Activated naive CD8-positive, alpha-beta T cell treated with anti-CD3 and anti-CD28 coated beads for 36 hours (primary cell): ENCODE results near the gene TMEM179B. TPM values are rescaled to one million over a fixed set of nuclear protein-coding genes. Genes with fewer than 3 reads are reported as not detected.

Experiments
- DNase-seq: peaks from one replicate; pipeline ENCODE4 v3.0.0; 2021
- H3K27ac Mint-ChIP-seq: one replicate; pipeline ENCODE4 v1.8.0; 2022; ENCODE audit warnings: mild to moderate bottlenecking, moderate library complexity, mixed read lengths
- H3K27me3 Mint-ChIP-seq: one replicate; pipeline ENCODE4 v1.8.0; 2022; ENCODE audit warnings: mild to moderate bottlenecking, mixed read lengths
- H3K36me3 Mint-ChIP-seq: one replicate; pipeline ENCODE4 v1.8.0; 2021; ENCODE audit warnings: mild to moderate bottlenecking, mixed read lengths
- H3K4me1 Mint-ChIP-seq: one replicate; pipeline ENCODE4 v1.8.0; 2021; ENCODE audit warnings: mixed read lengths
- H3K4me3 Mint-ChIP-seq: one replicate; pipeline ENCODE4 v1.8.0; 2022; ENCODE audit warnings: mild to moderate bottlenecking, moderate library complexity, mixed read lengths
- H3K9me3 Mint-ChIP-seq: one replicate; pipeline ENCODE4 v1.8.0; 2022; ENCODE audit warnings: mixed read lengths
- total RNA-seq, 2 experiments: library from RNA; stranded (reverse); gene quantifications; one replicate each; pipeline ENCODE4 v1.2.3, GENCODE V29; 2021

The TMEM179B gene
- total RNA-seq, 2 experiments from 2014 or later: 30.7 to 34.3 TPM

- DNase-seq: no peak
- Mint-ChIP-seq H3K4me1 (peaks cover 19% of the 10 kb centered on the region), H3K27me3 (no peaks in the 10 kb centered on the region), H3K4me3 (no peak overlapping the region), H3K36me3 (peaks cover 20% of the 10 kb centered on the region), H3K27ac (no peak overlapping the region), H3K9me3 (no peaks in the 10 kb centered on the region)
Measured at GRCh38 chr11:62775646-62776045, 11.6 kb upstream of the TMEM179B start.

- no peak for DNase-seq
- H3K4me3 Mint-ChIP-seq: no peak overlapping the region
- H3K4me1 Mint-ChIP-seq: peaks cover 10% of the 10 kb centered on the region
- no peaks in the 10 kb centered on the region for H3K27me3 Mint-ChIP-seq
- peaks cover 20% of the 10 kb centered on the region for H3K36me3 Mint-ChIP-seq
- peak overlapping the region; percentile 62 for H3K27ac Mint-ChIP-seq
- no peaks in the 10 kb centered on the region for H3K9me3 Mint-ChIP-seq
Measured at GRCh38 chr11:62777389-62777788, 9.8 kb upstream of the TMEM179B start.

GRCh38 chr11:62778441-62778840, 8.8 kb upstream of the TMEM179B start:
- Mint-ChIP-seq H3K36me3 (peaks cover 19% of the 10 kb centered on the region), H3K27ac (no peak overlapping the region), H3K9me3 (no peaks in the 10 kb centered on the region), H3K4me3 (no peak overlapping the region), H3K27me3 (no peaks in the 10 kb centered on the region), H3K4me1 (peaks cover 8% of the 10 kb centered on the region)
- no peak for DNase-seq

DNA sequence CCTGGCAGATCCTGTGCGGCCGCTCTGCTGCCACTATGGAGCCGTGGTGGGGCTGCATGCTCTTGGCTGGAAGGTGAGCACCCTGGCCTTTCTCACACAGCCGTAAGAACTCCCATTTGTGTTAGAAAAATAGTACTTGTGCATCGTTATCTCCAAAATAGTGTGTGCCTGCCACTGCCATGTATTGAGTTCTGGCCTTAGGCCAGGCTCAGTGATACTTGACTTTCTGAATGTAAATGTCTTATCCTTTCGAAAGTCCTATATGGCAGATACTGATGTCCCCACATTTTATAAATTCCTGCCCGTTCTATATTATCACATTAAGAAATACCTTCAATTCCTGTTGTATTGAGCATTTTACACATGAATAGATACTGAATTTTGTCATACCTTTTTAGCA, 4.4 kb upstream of the TMEM179B start:
- H3K9me3 Mint-ChIP-seq: no peaks in the 10 kb centered on the region
- no peaks in the 10 kb centered on the region for H3K27me3 Mint-ChIP-seq
- peaks cover 20% of the 10 kb centered on the region for H3K36me3 Mint-ChIP-seq
- no peak for DNase-seq
- no peak overlapping the region for H3K4me3 Mint-ChIP-seq
- H3K4me1 Mint-ChIP-seq: peaks cover 9% of the 10 kb centered on the region
- no peak overlapping the region for H3K27ac Mint-ChIP-seq

- H3K4me3 Mint-ChIP-seq: peak overlapping the region; percentile 81
- DNase-seq: peak; percentile 87
- peaks cover 30% of the 10 kb centered on the region for H3K36me3 Mint-ChIP-seq
- H3K27ac Mint-ChIP-seq: peak overlapping the region; percentile 88
- no peaks in the 10 kb centered on the region for H3K27me3 Mint-ChIP-seq
- H3K4me1 Mint-ChIP-seq: peaks cover 33% of the 10 kb centered on the region
- H3K9me3 Mint-ChIP-seq: no peaks in the 10 kb centered on the region
Measured at GRCh38 chr11:62786318-62787004, 741 bp upstream of the TMEM179B start.

DNA sequence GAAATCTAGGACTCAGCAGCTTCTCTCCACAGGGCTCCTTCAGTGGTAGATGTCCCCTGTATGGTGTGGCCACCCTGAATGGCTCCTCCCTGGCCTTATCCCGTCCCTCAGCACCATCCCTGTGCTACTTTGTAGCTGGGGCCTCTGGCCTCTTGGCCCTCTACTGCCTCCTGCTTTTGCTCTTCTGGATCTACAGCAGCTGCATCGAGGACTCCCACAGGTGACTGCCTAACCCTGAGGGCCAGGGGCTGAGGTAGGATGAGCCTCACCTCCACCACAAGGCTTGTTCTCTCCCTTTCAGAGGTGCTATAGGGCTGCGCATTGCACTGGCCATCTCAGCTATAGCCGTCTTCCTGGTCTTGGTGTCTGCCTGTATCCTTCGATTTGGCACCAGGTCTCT, 1.8 kb downstream of the TMEM179B start:
- Mint-ChIP-seq H3K9me3 (no peaks in the 10 kb centered on the region), H3K27ac (peak overlapping the region; percentile 68), H3K4me3 (peak overlapping the region; percentile 90), H3K4me1 (peaks cover 42% of the 10 kb centered on the region), H3K36me3 (peaks cover 37% of the 10 kb centered on the region), H3K27me3 (no peaks in the 10 kb centered on the region)
- DNase-seq: no peak

DNA sequence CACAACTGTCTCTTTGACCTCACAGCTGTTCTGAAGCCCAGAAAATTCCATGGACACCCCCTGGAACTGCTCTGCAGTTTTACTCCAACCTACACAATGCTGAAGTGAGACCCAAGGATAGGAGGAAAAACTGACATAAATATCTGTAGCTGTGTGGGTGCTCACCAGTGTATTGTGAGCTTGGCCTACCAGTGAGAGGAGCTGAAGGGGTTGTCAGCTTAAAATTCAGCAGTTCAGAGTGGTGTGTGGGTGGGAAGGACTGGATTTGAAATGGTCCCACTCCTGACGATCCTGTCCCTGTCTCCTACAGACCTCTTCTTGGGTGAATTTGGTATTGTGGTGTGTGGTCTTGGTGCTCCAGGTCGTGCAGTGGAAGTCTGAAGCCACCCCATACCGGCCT, 2.4 kb downstream of the TMEM179B start:
- peak overlapping the region; percentile 93 for H3K27ac Mint-ChIP-seq
- H3K4me1 Mint-ChIP-seq: peaks cover 46% of the 10 kb centered on the region
- no peaks in the 10 kb centered on the region for H3K27me3 Mint-ChIP-seq
- H3K36me3 Mint-ChIP-seq: peaks cover 37% of the 10 kb centered on the region
- peak overlapping the region; percentile 90 for H3K4me3 Mint-ChIP-seq
- no peaks in the 10 kb centered on the region for H3K9me3 Mint-ChIP-seq
- no peak for DNase-seq

GRCh38 chr11:62791501-62792201, 4.4 kb downstream of the TMEM179B start, which contains the start of gene TMEM223:
TSS of gene TMEM223 (minus strand) at chr11:62792006. CDS start at chr11:62791994, 12 bp downstream.
- DNase-seq: peak; percentile 93
- H3K4me3 Mint-ChIP-seq: peak within 1 kb of the TSS; percentile 92
- H3K36me3 Mint-ChIP-seq: peaks cover 40% of the 10 kb centered on the region
- H3K27me3 Mint-ChIP-seq: no peaks in the 10 kb centered on the region
- peak within 1 kb of the TSS; percentile 93 for H3K27ac Mint-ChIP-seq
- no peaks in the 10 kb centered on the region for H3K9me3 Mint-ChIP-seq
- peaks cover 39% of the 10 kb centered on the region for H3K4me1 Mint-ChIP-seq

- Mint-ChIP-seq H3K36me3 (peaks cover 40% of the 10 kb centered on the region), H3K4me1 (peaks cover 39% of the 10 kb centered on the region), H3K9me3 (no peaks in the 10 kb centered on the region), H3K27ac (peak overlapping the region; percentile 93), H3K27me3 (no peaks in the 10 kb centered on the region), H3K4me3 (peak overlapping the region; percentile 92)
- DNase-seq: peak; percentile 18
Measured at GRCh38 chr11:62792202-62792575, 5.0 kb downstream of the TMEM179B start.

DNA sequence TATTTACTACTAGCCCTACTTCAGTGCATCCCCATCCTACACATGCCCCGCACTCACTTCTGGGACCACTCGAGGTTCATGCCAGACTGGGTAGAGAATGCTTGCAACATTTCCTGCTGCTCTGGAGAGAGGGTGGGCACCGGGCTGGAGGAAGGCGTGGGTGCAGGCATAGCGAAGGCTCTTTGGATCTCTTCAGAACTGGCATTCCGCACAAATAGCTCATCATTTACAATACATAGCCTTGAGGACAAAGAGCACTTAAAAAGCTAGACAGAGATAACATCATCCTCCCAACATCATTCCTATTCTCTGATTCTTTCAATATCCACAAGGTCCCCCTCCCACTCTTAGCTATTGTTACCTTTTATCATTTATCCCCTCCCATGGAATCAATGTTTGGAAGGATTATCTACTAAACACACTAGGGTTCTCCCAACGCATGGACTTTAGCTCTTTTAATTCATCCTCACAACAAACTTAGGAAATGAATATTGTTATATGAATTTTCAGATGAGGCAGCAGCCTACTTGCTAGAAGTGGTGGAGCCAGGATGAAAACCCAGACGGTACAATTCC, 7.1 kb downstream of the TMEM179B start:
- DNase-seq: no peak
- Mint-ChIP-seq H3K4me3 (no peak overlapping the region), H3K27me3 (no peaks in the 10 kb centered on the region), H3K9me3 (no peaks in the 10 kb centered on the region), H3K27ac (peak overlapping the region; percentile 21), H3K4me1 (peaks cover 32% of the 10 kb centered on the region), H3K36me3 (peaks cover 38% of the 10 kb centered on the region)

DNA sequence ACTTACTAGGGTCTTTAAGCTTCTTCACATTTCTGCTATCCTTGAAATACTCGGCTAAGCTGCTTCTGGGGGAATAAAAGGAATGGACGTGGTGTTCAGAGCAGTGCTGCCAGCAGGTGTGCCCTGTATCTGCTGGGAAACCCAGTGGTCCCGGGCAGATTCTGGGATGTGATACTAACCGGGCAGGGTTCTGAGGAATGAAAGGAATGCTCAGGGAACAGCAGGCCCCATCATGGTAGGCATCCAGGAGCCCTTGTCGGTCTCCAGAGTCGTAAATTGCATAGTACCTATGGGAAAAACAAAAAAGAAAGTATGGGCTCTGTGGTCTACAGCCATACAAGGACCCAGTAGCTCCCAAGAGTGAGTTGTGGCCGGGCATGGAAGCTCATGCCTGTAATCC, 9.1 kb downstream of the TMEM179B start:
- no peak for DNase-seq
- H3K36me3 Mint-ChIP-seq: peaks cover 39% of the 10 kb centered on the region

GRCh38 chr11:62799486-62799885, 12.3 kb downstream of the TMEM179B start:
- no peak overlapping the region for H3K4me3 Mint-ChIP-seq

More for the DNA sequence above, 9.1 kb downstream of the TMEM179B start:
- no peaks in the 10 kb centered on the region for H3K27me3 Mint-ChIP-seq
- no peaks in the 10 kb centered on the region for H3K9me3 Mint-ChIP-seq
- peaks cover 20% of the 10 kb centered on the region for H3K4me1 Mint-ChIP-seq
- H3K4me3 Mint-ChIP-seq: no peak overlapping the region
- H3K27ac Mint-ChIP-seq: peak overlapping the region; percentile 34

DNA sequence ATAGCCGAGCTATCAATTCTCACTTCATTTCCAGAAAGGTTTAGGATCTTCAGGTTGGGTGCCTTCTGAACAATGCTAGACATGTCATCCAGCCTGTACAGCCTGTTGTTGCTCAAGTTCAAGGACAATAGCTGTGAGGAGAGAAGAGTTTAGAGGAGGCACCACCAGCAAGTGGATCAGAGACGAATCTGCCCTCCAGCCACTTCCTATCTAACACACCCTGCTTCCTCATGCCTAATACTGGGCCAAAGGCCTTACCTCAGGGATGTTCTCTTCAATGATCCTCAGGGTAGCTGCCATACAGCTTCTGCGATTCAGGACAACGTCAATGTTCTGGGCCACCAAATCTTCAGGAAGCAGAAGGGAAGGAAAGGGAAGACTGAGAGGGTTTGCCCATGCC, 13.9 kb downstream of the TMEM179B start:
- Mint-ChIP-seq H3K9me3 (no peaks in the 10 kb centered on the region), H3K27ac (peak overlapping the region; percentile 62), H3K27me3 (no peaks in the 10 kb centered on the region), H3K36me3 (peaks cover 47% of the 10 kb centered on the region), H3K4me1 (peaks cover 34% of the 10 kb centered on the region), H3K4me3 (no peak overlapping the region)
- DNase-seq: no peak

More at GRCh38 chr11:62799486-62799885, 12.3 kb downstream of the TMEM179B start:
- H3K9me3 Mint-ChIP-seq: no peaks in the 10 kb centered on the region
- peak overlapping the region; percentile 16 for H3K27ac Mint-ChIP-seq
- H3K27me3 Mint-ChIP-seq: no peaks in the 10 kb centered on the region
- H3K4me1 Mint-ChIP-seq: peaks cover 31% of the 10 kb centered on the region
- peaks cover 47% of the 10 kb centered on the region for H3K36me3 Mint-ChIP-seq
- no peak for DNase-seq

GRCh38 chr11:62804310-62805075, 17.3 kb downstream of the TMEM179B start:
- peaks cover 36% of the 10 kb centered on the region for H3K36me3 Mint-ChIP-seq
- peaks cover 41% of the 10 kb centered on the region for H3K4me1 Mint-ChIP-seq
- peak overlapping the region; percentile 96 for H3K27ac Mint-ChIP-seq
- DNase-seq: no peak
- H3K9me3 Mint-ChIP-seq: no peaks in the 10 kb centered on the region
- H3K27me3 Mint-ChIP-seq: no peaks in the 10 kb centered on the region
- H3K4me3 Mint-ChIP-seq: peak overlapping the region; percentile 99
